HEK293 (cell line): Measurements from ENCODE around the gene ARL16.

ENCODE experiments used
- TSHZ1 ChIP-seq: fragments of 450-650 bp; formaldehyde crosslinking; IDR thresholded peaks from 2 replicates; pipeline ENCODE4 v1.5.1; 2016; ENCODE audit warnings: missing biosample characterization, missing genetic modification characterization, borderline replicate concordance
- ZNF221 ChIP-seq: fragments of 450-650 bp; formaldehyde crosslinking; IDR thresholded peaks from 2 replicates; pipeline ENCODE4 v1.5.1; 2017; ENCODE audit warnings: missing biosample characterization, missing genetic modification characterization, borderline replicate concordance

DNA sequence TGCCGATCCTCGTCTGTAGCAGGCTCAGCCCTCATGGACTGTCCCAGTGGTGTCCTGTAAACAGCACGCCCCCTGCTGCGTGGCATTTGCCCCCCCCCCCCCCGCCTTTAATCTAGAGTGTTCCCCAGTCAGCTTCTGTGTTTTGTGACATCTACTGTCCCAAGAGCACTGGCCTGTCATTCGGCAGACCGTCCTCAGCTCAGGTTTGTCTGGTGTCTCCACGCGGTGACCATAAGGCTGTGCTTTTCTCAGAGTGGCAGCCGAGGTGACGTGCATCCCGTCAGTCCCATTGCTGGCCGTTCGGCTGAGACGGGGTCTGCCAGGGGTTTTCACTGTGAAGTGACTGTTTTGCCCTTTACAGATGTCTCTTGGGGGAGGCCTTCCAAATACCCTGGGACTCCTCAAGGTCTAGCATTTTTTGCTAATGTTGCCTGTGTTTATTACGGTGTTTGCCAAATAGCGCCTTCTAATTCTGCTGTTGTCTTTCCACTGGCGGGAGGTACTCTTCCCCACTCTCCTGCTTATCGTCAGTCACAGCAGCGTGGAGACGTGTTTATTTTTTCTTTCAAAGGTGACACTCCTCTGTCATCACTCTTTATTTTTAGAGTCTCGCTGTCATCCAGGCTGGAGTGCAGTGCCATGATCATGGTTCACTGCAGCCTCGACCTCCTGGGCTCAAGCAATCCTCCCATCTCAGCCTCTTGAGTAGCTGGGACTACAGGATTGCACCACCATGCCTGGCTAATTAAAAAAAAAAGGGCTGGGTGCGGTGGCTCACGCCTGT is 13.9 kb upstream of the ARL16 start:
- TF ChIP-seq ZNF221 (tag by site-specific recombination) (no peak), TSHZ1 (tag by site-specific recombination) (0 out of 2 replicates have a peak, but pooled peaks have one; percentile 38)
